GM18951 (cell line): ENCODE results near the gene MAMDC4.

ENCODE experiments used
- POLR2A ChIP-seq: IDR thresholded peaks from 4 replicates; pipeline ENCODE4 v1.6.1; 2011; ENCODE audit warnings: mild to moderate bottlenecking; ENCODE audit not compliant: insufficient read length, insufficient read depth; ENCODE audit errors: extremely low read depth
- in situ Hi-C: fragments of 300-500 bp; cut with MboI; formaldehyde crosslinking; loops from one replicate; pipeline ENCODE4 v1.12.0; 2022; ENCODE audit warnings: low sequenced_read_pairs, mixed read lengths, inconsistent platforms; ENCODE audit not compliant: unreplicated experiment

MAMDC4 gene

GRCh38 chr9:136854842-136855460 is 2.8 kb downstream of the MAMDC4 start:
- TF ChIP-seq POLR2A: no peak
- in situ Hi-C loops: no loop called here

GRCh38 chr9:136855461-136856078 is 3.4 kb downstream of the MAMDC4 start:
- TF ChIP-seq POLR2A: no peak
- in situ Hi-C loops: no loop called here

GRCh38 chr9:136856079-136856476 is 3.9 kb downstream of the MAMDC4 start:
- in situ Hi-C loops: no loop called here
- no peak for TF ChIP-seq POLR2A

GRCh38 chr9:136856541-136857141 is 4.5 kb downstream of the MAMDC4 start:
- in situ Hi-C loops: no loop called here
- TF ChIP-seq POLR2A: no peak

GRCh38 chr9:136857166-136857565 is 5.0 kb downstream of the MAMDC4 start:
- in situ Hi-C loops: no loop called here
- TF ChIP-seq POLR2A: no peak

GRCh38 chr9:136857581-136858412 is 5.7 kb downstream of the MAMDC4 start:
- TF ChIP-seq POLR2A: no peak
- in situ Hi-C loops: no loop called here

GRCh38 chr9:136858452-136858843 is 6.3 kb downstream of the MAMDC4 start:
- TF ChIP-seq POLR2A: no peak
- in situ Hi-C loops: no loop called here

GRCh38 chr9:136858844-136859757 is 7.0 kb downstream of the MAMDC4 start:
- TF ChIP-seq POLR2A: no peak
- in situ Hi-C loops: no loop called here

- TF ChIP-seq POLR2A: no peak
- in situ Hi-C loops: no loop called here
Measured at GRCh38 chr9:136860529-136860928, 8.4 kb downstream of the MAMDC4 start.

GRCh38 chr9:136860933-136861873 is 9.1 kb downstream of the MAMDC4 start:
- in situ Hi-C loops: no loop called here

GRCh38 chr9:136861874-136862457 is 9.8 kb downstream of the MAMDC4 start:
- no peak for TF ChIP-seq POLR2A
- in situ Hi-C loops: no loop called here

More at GRCh38 chr9:136860933-136861873, 9.1 kb downstream of the MAMDC4 start:
- no peak for TF ChIP-seq POLR2A

GRCh38 chr9:136862849-136863622 is 10.9 kb downstream of the MAMDC4 start:
- in situ Hi-C loops: no loop called here
- no peak for TF ChIP-seq POLR2A
